GM21576 (cell line): ENCODE data around the gene TMEM141.
"Not testable (repeated sequence)": the region's sequence is repeated elsewhere in the genome, so short reads cannot be mapped to it uniquely, and the experiment has no call there.

Experiments
- ATAC-seq: cut with Tn5 transposase; IDR thresholded peaks from one replicate; pipeline ENCODE4 v1.9.1; 2021; ENCODE audit warnings: mild to moderate bottlenecking, moderate library complexity; ENCODE audit not compliant: unreplicated experiment

TMEM141 gene

GRCh38 chr9:136793086-136793946 is 2.2 kb downstream of the TMEM141 start:
- no peak for ATAC-seq

- ATAC-seq: no peak
Observed at GRCh38 chr9:136794281-136794999, 3.3 kb downstream of the TMEM141 start.

GRCh38 chr9:136795000-136795348 is 3.8 kb downstream of the TMEM141 start:
- ATAC-seq: no peak

DNA sequence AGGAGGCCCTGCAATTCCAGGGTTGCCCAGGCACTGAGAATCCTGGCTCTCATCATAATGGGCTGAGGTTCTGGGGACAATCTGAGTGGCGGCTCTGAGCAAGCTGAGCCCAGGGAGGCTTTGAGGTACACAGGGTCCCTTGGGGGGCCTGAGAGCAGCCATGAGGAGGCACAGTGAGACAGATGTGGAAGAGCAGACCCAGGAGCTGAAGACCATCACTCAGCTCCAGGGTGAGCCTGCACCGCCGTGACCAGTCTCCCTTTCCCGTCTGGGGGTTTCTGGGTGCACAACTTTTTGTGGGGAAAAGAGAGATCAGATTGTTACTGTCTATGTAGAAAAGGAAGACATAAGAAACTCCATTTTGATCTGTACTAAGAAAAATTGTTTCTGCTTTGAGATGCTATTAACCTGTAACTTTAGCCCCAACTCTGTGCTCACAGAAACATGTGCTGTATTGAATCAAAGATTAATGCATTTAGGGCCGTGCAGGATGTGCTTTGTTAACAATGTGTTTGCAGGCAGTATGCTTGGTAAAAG is 5.2 kb downstream of the TMEM141 start, which contains the start of gene CCDC183:
Gene CCDC183 (plus strand): TSS at position 101 of the 537 bp plus-strand sequence. CDS start 60 bp downstream, at position 161.
- no peak for ATAC-seq

DNA sequence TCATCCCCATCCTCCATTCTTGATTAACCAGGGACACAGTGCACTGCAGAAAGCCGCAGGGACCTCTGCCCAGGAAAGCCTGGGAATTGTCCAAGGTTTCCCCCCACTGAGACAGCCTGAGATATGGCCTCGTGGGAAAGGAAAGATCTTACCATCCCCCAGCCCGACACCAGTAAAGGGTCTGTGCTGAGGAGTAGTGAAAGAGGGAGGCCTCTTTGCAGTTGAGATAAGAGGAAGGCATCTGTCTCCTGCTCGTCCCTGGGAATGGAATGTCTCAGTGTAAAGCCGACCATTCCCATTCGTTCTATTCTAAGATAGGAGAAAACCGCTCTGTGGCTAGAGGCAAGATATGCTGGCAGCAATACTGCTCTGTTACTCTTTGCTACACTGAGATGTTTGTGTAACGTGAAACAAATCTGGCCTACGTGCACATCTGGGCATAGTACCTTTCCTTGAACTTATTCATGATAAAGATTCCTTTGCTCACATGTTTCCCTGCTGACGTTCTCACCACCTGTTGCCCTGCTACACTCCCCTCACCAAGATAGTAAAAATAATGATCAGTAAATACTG is 5.7 kb downstream of the TMEM141 start:
- ATAC-seq: not testable (repeated sequence)

GRCh38 chr9:136798708-136799078 is 7.5 kb downstream of the TMEM141 start:
- ATAC-seq: no peak

DNA sequence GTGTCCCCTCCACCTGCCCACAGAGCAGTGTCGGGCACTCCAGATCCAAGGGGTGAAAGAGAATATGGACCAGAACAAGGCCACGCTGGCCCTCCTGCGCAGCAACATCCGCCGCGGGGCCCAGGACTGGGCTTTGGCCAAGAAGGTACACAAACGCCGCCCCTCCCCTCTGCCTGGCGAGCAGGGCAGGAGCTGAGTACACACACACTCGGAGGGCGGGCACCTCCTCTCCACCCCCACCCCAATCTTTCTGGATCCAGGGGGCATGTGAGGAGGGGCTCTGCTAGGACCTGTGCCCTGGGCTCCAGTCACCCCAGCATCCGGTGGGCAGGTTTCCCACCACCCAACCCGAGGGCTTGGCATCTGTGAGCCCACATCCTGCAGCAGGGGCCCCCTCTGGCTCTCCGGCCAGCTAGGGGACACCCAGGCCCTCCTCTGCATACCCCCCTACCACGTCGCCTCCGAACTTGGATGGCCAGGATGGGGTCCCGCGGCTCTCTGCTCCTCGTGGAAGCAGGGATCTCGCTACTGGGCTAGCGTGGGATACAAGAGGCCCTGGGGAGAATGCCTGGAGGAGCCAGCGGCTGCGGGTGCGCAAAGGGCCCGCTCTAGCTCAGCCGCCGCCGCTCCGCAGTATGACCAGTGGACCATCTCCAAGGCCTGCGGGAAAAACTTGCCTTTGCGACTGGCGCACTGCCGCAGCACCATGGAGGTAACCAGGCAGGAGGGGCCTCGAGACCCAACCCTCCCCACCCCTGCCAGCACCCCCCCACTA is 8.1 kb downstream of the TMEM141 start:
- no peak for ATAC-seq

- no peak for ATAC-seq
Observed at GRCh38 chr9:136799854-136800657, 8.9 kb downstream of the TMEM141 start.

DNA sequence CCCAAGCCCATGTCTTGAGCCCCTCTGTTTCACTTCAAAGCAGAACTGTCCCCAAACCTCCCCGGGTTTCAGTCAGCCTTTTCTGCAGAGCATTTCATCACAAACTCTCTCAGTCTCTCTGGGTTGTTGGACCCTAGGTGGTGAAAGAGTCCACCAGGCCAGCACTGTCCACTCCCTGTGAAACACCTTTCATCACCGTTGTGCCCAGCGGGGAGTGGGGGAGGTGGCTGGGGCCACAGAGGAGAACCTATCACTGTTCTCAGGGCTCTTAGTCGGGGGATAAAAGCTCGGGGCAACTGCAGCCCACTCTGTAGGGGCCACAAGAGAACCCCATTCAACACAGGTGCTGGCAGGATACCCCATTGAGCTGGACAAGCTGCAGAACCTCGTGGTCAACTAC is 11.2 kb downstream of the TMEM141 start:
- ATAC-seq: no peak

GRCh38 chr9:136803009-136803550 is 11.9 kb downstream of the TMEM141 start:
- not testable (repeated sequence) for ATAC-seq

DNA sequence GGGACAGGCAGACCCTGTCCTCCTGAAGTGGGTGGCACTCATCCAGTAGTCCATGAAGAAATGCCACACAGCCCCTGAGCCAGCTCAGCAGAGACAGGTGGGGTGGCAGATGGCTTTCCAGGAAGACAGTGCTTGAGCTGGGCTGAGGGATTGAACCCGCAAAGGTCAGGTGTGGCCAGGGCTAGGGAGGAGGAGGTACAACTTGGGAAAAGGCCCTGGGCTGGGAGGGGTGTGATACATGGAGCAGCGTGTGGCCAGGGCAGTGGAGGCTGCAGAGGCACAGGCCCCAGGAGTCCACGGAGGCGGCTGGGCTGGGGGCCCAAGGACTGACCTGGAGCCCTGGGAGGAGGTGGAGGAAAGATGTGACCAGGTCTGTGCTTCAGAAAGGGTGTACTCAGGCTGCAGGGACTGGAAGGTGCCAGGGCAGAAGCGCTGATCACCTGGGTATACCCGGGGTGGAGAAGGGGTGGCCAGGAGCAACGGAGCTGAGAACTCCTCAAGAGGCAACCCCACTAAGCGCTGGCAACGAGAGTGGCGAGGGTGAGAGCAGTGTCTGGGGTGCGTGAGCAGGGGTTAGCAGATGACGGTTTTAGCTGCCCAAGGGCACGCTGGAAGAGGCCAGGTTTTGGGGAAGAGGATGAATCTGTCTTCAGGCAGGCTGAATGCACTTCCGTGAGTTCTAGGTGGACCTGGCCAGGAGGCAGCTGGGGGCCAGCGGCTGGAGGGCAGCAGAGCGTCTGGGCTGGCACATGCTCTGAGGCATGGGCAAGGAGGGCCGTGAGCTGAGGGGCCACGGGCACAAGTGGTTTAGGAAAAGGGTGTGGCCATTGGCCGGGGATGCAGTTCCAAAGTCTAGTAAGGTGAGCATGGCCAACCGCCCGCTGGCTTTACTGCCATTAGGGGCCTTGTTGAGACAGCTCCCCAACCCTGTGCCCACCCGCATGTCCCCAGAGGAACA is 12.7 kb downstream of the TMEM141 start:
- no peak for ATAC-seq

DNA sequence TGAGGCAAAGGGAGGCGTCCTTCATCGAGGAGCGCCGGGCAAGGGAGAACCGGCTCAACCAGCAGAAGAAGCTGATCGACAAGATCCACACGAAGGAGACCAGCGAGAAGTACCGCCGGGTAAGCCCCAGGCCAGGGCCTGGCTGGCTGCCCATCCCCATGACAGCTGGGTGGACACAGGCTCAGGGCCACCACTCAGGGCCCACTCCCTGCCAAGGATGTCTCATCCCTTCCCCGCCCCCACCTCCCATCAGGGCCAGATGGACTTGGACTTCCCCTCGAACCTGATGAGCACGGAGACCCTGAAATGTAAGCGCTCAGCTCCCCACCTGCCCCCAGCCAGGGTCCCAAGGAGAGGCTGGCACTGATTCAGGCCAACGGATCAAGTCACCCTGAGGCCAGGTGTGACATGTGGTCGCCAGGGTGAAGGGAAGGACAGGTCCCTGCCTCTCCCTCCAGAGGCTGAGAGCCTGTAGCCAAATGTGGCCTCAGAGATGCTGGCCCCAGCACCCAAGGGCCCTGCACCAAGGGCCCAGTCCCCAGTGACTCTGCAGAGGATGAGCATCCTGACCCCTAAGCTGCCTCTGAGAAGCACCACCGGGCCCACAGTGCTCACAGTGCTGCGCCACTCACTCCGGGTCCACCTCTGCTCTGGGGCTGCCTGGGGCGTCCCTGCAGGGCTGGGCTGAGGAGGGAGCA is 13.5 kb downstream of the TMEM141 start:
- ATAC-seq: no peak

GRCh38 chr9:136805207-136805740 is 14.1 kb downstream of the TMEM141 start:
- ATAC-seq: no peak

- ATAC-seq: no peak
Observed at GRCh38 chr9:136806067-136806466, 14.9 kb downstream of the TMEM141 start.

GRCh38 chr9:136806631-136807201 is 15.6 kb downstream of the TMEM141 start:
- ATAC-seq: no peak

- peak; percentile 61 for ATAC-seq
Observed at GRCh38 chr9:136807281-136808074, 16.3 kb downstream of the TMEM141 start, which contains the start of gene RABL6. RABL6 (plus strand) TSS chr9:136807948; CDS start chr9:136808197, 249 bp downstream.
